GM19455 (cell line): ENCODE data around the gene CYYR1.

Experiments used
- ATAC-seq: cut with Tn5 transposase; IDR thresholded peaks from one replicate; pipeline ENCODE4 v1.9.1; 2021; ENCODE audit not compliant: unreplicated experiment

Gene CYYR1

DNA sequence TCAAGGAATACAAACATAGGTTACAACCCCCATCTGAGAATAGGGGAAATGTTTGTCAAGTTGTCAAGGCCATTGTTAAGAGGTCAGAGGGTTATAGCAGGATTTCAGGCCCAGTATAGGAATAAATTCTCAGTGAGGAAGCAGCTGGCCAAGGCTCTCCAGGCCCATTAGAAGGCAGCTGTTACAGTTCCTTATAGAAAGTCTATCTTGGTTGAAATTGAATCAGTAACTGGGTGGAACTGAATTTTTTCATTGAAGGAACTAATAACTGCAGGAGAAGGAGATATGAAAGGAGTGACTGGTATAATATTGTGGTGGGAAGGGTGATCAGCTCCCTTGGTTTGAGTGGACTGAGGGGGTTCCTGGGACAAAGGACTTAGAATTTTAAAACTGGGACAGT lies 134.1 kb downstream of the CYYR1 start:
- ATAC-seq, result no peak

DNA sequence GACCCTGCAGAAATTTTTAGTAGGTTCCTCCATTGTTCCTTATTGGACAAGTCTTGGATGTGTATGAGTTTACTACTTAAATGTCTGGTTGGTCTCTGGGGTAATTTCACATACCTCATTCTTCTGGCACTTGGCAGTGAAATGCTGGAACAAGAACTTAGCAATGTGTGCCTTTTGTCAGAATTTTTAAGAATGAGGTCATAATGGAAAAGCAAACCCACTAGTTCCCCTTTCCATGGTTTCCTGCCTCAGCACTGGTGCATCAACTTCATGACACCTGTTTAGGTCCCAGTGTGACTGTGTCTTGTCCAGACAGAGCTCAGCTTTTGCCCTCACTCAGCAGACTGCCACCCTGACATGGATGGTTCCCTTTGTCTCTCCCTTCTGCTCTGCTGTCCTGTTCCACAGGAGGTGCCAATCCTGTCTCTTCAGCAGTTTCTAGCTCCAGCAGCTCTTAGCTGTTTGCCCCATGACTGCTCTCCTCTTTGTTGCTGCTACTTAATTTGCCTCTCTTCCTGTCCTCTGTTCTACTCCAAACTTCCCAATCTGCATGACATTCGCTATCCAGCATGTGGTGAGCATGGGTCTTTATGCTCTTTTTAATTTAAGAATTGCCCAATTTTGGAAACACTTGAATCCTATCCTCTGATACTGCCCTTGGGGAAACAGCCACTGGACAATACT lies 135.6 kb downstream of the CYYR1 start:
- ATAC-seq, result no peak

DNA sequence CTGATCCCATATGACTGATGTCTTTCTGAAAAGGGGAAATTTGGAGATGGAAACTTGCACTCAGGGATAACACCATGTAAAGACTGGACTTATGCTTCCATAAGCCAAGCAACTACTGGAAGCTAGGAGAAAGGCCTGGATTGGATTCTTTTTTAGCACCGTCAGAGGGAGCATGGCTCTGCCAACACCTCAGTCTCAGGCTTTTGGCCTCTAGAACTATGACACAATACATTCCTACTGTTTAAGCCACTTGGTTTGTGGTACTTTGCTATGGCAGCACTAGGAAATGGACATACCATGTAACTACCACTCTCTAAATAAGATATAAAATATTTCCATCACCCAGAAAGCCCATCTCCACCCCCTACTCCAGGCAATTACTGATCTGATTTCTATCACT lies 139.7 kb downstream of the CYYR1 start:
- ATAC-seq, result no peak

DNA sequence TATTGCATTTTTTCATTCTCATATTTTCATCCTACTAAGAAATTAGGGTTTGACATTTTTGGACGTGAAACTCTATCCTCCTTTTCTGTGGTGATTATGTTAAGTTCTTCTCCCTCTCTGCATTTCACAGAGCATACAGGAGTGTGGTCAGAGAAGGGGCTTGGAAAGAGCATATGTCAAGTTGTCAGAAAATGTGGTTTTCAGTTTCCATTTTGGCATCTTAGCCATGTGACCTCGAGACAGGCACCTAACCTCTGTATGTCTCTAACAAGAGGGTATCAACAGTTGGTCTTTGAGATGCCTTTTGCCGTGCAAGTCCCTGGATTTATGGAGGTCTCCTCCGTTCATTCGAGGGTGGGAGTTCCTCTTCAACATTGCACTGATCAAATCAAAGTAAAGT lies 140.7 kb downstream of the CYYR1 start:
- no peak for ATAC-seq

DNA sequence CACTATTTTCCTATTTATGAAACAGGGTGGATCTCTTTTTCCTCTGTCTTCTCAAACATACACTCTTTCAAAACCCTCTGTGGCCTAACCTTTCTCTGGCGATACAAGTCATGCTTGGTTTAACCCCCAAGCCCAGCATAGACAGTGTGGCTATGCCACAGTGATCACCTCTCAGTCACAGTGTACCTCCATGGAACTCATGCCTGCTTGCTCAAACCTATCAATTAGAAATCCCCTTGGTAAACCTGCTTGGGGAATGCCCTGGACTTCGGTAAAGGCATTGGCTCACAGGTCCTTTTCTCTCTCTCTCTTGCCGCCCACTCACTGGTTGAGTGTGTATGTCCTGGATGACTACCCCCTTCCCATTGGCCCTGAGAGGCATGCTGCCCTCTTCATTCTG lies 147.5 kb downstream of the CYYR1 start:
- ATAC-seq, result no peak

DNA sequence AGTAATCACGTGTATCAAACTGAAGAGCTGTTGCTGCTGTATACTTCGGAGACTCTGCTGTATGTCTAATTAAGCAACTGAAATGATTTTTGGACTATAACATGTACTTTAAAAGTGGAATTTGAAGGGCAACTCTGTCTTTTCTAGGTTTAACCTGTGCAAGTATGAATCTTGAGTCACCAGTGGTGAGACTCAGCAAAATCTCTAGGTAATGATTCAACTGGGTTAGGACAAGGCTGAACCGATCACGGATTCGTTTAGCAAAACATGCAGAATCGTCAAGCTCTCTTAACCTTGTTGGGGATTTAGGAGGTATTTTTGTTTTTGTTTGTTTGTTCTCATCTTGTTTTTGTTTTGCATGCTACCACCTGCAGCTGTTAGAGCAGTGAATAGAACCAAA lies 149.6 kb downstream of the CYYR1 start:
- no peak for ATAC-seq

DNA sequence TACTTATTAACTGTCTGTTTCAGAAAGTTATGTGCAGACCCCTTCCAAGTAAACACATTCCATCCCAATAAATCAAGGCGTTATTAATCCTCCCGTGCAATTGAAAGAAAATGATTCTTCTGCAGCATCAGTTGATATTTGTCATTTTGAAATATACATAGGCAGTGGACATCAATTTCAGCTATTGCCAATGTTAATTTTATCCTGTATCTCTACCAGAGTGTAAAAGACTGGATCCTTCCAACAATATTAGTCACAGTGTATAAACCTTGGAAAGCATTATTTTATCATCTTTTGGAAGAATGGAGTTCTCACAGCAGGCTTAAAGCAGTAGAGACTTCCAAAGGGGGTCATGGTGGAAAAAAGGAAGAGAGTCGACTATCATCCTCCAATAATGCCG lies 150.4 kb downstream of the CYYR1 start:
- no peak for ATAC-seq

DNA sequence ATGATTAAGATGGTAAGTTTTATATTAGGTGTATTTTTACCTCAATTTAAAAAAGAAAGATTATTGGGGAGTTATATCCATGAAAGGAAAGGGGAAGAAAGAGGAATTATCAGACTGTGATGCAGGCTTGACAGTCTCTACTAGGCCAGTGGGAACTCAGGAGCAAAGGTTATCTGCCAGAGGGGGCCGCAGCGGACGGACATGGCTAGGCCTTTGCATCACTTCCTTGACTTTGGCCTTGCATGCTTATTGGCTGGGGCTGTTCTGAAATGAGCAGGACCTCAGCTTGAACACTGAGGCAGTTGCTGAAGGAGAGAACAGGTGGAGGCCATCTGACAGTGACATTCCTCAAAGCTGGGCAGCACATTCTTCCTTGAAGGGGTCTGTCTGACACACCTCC lies 150.9 kb downstream of the CYYR1 start:
- no peak for ATAC-seq

DNA sequence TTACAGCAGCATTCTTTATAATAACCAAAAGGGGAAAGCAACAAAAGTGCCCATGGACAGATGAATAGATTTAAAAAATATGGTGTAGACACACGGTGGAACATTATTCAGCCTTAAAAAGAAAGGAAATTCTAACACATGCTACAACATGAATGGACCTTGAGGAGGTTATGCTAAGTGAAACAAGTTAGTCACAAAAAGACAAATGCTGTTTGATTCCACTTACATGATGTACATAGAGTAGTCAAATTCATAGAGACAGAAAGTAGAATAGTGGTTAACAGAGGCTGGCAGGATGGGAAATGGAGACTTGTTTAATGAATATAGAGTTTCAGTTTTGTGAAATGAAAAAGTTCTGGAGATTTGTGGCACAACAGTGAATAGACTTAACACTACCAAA lies 151.4 kb downstream of the CYYR1 start:
- no peak for ATAC-seq
